ENCODE data around the gene AGO3.
A peak's percentile ranks its signal among the peaks of the same experiment; 100 is the strongest.
"Not testable (repeated sequence)": the region's sequence is repeated elsewhere in the genome, so short reads cannot be mapped to it uniquely, and the experiment has no call there.

Gene AGO3

GRCh38 chr1:36006941-36007500 is 76.1 kb downstream of the AGO3 start:
- DNase-seq: no peak

- no peak for DNase-seq
Measured at GRCh38 chr1:36007741-36008140, 76.8 kb downstream of the AGO3 start.

- DNase-seq: no peak
Measured at GRCh38 chr1:36008546-36009197, 77.8 kb downstream of the AGO3 start.

- no peak for DNase-seq
Measured at GRCh38 chr1:36014722-36015220, 83.9 kb downstream of the AGO3 start.

GRCh38 chr1:36016686-36017085 is 85.8 kb downstream of the AGO3 start:
- DNase-seq: no peak

GRCh38 chr1:36023098-36023769 is 92.3 kb downstream of the AGO3 start:
- DNase-seq: no peak

GRCh38 chr1:36024024-36024423 is 93.1 kb downstream of the AGO3 start:
- not testable (repeated sequence) for DNase-seq

DNA sequence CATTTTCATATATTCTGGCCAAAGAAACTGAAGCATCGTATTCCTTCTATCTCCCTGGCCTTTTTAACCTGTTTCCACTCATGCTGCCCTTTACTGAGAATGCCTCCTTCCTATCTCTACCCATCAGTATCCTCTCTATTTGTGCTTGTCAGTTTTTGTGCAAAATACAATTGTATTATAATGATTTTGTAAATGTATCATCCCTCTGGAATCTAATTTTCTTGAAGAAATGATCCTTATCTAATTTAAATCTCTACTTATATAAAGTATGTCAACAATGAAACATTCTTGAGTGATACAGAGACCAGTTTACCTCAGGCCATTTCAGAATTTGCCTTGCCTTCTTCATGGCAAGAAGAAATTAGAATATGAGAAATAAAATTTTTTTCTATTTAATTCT is 93.9 kb downstream of the AGO3 start:
- DNase-seq: no peak

GRCh38 chr1:36027766-36028165 is 96.9 kb downstream of the AGO3 start:
- no peak for DNase-seq

- no peak for DNase-seq
Measured at GRCh38 chr1:36031441-36031840, 100.5 kb downstream of the AGO3 start.

- DNase-seq: no peak
Measured at GRCh38 chr1:36034692-36035091, 103.8 kb downstream of the AGO3 start.

DNA sequence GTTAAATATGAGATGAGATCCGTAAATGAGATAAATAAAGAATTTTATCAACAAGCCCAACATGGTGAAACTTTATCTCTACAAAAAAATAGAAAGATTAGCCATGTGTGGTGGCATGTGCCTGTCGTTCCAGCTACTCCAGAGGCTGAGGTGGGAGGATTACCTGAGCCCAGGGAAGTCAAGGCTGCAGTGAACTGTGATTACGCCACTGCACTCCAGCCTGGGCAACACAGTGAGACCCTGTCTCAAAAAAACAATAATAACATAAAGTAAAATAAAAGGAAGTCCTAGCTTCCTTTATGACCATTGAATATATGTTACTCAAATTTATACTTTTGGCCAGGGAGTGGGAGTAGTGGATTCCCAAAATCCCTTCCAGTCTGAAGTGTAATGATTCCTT is 104.2 kb downstream of the AGO3 start:
- no peak for DNase-seq

- DNase-seq: no peak
Measured at GRCh38 chr1:36040238-36040637, 109.3 kb downstream of the AGO3 start.

- no peak for DNase-seq
Measured at GRCh38 chr1:36051821-36052220, 120.9 kb downstream of the AGO3 start.

GRCh38 chr1:36053978-36054377 is 123.1 kb downstream of the AGO3 start:
- no peak for DNase-seq

DNA sequence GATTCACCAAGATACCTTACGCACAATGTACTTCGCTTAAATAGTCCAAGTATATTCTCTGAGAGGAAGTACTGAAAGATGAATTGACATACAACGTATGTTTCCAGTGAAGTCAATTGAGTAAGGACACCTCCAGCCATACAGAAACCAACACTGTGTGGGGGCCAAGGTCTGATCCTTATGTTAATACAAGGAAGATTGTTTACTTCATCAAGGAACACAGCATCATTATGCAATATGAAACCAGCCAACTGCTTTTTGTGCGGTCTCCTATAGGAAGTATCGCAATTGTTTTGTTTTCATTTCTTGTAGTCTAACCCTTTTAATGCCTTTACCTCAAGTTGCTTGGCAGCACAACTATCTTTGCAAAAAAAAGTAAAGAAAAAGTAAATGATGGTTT is 124.8 kb downstream of the AGO3 start:
- DNase-seq: no peak

GRCh38 chr1:36062315-36062714 is 131.4 kb downstream of the AGO3 start:
- no peak for DNase-seq

- DNase-seq: peak in 1 of 58 donors; percentile 47
Measured at GRCh38 chr1:36067871-36068270, 137.0 kb downstream of the AGO3 start.

DNA sequence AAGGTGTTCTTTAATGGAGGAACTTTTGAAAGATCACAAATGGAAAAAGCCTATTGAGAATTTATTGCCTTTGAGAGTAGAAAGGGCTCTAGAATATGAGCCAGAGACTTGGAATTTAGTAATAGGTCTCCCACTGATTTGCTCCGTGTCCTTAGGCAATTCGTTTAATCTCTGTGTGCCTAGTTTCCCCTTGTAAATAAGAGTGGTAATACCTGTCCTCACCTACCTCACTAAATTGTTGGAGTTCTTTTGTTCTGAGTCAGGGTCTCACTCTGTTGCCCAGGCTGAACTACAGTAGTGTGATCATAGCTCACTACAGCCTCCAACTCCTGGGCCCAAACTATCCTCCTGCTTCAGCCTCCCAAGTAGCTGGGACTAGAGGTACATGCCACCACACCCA is 138.0 kb downstream of the AGO3 start:
- no peak for DNase-seq

GRCh38 chr1:36070349-36070748 is 139.4 kb downstream of the AGO3 start:
- no peak for DNase-seq

- DNase-seq: no peak
Measured at GRCh38 chr1:36076979-36077573, 146.2 kb downstream of the AGO3 start.

DNA sequence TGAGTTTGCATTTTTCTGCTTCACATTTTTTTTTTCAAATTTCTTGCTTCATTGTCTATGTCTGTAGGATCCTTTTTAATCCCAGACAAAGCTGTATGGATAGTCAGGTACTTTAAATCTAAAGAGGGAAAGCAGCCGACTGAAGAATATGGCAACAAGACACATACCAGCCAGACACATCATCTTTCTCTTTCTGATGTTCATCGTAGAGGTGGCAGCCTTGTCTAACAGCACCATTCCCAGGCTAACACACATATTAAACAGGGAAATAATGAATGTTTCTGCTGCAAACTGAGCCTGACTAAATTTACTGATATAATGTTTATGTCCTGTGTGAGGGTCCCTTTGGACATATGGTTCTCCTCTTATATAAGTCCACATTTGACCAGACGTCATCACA is 149.3 kb downstream of the AGO3 start:
- DNase-seq: no peak

Measured in anterior cingulate cortex (tissue), 58 donors.